Hypothalamus (tissue), 51 donors: Measurements from ENCODE around the gene TRAPPC12.

Experiments used
- DNase-seq, 51 donors: peaks; one replicate each; lab custom pipeline; 2025; lab: John Stamatoyannopoulos, UW

TRAPPC12 gene

GRCh38 chr2:3527886-3528785 is 148.6 kb downstream of the TRAPPC12 start:
- no peak for DNase-seq
